Left cardiac atrium (tissue), 4 donors: ENCODE measurements around the gene CLIC5. TPM values are rescaled to one million over a fixed set of nuclear protein-coding genes. Genes with fewer than 3 reads are reported as not detected.

Experiments
- ATAC-seq, 2 donors: fragments of 200-7000 bp; cut with Tn5 transposase; one replicate each; pipeline ENCODE4 v1.9.1; 2020; ENCODE audit warnings: mild to moderate bottlenecking in 2 of 2, moderate library complexity in 2 of 2
- DNase-seq: peaks from one replicate; pipeline ENCODE4 v3.0.0-alpha.2; 2020
- intact Hi-C, 2 donors: fragments of 100-400 bp; cut with DNase I; formaldehyde crosslinking; loops; one replicate each; pipeline versions ENCODE4 v1.14.1 to v1.15.1; 2022 to 2023
- total RNA-seq, 2 donors: library from RNA; stranded (reverse); fragmentation: NEBNext Ultra II Directional; extraction: Animal tissue kit (Norgen Biotek cat#: 25700); gene quantifications; one replicate each; pipeline ENCODE4 v1.2.1, GENCODE V29; 2021
- donor health status: DM: no; HTN: yes; CAD: no.
- donor health status: DM: no; HTN: yes; CAD: no; lungs with severe emphysema.
- donor health status: DM: yes; HTN: yes; CAD: no.
- donor health status: Dilated cardiomyopathy.

CLIC5 gene
- total RNA-seq, 2 donors from 2014 or later, result 92.1 to 109 TPM

DNA sequence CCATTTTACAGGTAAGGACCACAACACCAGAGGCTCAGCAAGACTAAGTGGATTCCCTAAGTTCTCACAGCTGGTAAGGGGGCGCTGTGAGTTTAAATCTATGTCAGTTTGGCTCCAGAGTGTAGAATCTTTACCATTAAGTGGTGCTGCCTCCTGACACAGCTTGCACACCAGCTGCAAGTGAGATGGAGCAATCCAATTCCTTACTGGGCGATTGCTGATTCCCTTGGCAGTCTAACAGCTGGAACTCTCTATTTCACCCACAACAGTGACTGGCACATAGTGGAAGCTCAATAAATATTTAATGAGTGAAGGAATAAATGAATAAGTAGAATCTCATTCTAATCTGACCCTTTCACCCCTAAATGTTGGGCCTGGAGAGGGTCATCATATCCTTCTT is 176.7 kb downstream of the CLIC5 start:
- ATAC-seq, result no peak
- no peak for DNase-seq
- intact Hi-C loops, result no loop called here

DNA sequence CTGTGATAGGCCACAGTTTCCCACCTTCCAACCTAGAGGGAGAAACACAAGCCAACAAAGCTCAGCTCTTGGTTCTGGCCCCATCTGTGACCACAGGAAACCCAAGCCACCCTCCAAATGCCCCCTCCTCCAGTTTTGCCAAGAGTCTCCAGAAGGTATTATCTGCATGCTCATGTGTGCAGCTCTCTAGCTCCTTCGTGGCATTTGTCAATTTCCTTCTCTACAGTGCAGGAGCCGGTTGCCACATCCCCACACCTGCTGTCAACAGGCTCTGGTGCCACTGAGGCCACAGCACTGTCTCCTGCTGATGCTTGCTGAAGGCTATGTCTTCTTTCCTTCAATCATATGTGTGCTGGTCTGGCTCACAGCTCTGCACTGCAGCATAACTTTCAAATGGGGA is 177.2 kb downstream of the CLIC5 start:
- no peak for DNase-seq
- ATAC-seq, result no peak
- intact Hi-C loops, result no loop called here

DNA sequence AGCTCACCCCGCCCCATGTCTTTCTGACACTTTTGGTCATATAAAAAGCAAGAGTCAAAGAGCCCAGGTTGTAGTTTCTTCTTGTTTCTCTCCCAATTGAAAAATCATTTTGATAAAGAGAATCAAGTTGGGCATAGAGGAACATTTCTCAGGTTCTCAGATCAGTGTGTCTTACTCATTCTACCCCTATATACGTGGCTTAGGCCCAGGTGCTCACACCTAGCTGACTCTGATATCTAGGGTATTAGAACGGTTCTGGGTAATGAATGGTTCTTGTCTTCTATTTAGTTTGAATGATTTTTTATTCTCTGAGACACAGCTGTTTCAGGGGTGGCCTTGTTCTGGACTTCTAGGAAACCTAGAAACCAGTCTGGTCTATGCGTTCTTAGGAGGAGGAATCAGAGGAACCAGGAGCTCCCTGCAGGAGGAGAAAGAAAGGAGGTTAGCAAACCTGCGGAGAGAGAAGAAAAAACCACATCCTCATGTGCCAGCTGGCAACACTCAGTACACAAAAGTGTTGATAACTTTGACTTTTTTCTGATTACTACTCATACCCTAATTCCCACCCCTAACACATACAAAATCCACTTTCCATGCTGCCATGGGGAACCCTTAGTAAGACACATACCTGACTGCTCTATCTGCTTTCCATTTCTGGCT is 178.0 kb downstream of the CLIC5 start:
- ATAC-seq (no peak), DNase-seq (no peak)
- intact Hi-C loops, result no loop called here

DNA sequence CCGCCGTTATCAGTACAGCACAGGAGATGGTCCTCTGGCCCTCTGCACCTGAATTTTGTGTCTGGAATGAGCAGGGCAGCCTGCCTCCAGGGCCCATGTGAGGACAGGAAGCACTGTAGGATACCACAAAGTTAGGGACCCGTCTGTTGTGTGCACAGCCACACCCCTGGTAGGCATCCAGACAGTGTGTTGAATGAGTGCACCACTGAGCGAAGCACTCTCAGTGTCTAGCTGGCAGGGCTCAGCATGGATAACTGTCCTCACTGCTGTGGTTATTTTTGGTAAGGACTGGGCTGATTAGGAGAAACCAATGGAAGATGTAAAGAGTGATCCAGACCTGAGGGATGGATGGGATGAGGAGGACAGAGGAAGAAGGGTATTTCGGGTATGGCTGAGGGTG is 178.7 kb downstream of the CLIC5 start:
- DNase-seq (no peak), ATAC-seq (no peak)

DNA sequence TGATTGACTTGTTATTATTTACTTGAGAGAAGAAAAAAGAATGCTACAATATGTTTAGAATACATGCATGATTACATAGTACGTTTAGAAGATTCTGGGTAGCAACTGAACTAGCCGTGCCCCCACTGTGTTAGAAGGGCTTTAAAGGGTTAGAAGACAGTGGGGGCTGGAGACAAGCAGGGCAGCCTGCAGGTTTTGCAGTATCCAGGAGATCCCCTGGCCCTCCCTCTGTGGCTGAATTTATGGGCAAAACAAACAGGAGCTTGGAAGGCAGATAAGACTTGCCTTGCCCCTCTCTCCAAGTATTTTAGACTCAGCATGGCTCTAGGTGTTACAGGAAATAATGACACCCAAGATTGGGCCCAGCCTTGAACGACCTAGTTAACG is 179.2 kb downstream of the CLIC5 start:
- DNase-seq (no peak), ATAC-seq (no peak)
- intact Hi-C loops, result no loop called here

More for the DNA sequence above, 178.7 kb downstream of the CLIC5 start:
- intact Hi-C loops, result no loop called here

DNA sequence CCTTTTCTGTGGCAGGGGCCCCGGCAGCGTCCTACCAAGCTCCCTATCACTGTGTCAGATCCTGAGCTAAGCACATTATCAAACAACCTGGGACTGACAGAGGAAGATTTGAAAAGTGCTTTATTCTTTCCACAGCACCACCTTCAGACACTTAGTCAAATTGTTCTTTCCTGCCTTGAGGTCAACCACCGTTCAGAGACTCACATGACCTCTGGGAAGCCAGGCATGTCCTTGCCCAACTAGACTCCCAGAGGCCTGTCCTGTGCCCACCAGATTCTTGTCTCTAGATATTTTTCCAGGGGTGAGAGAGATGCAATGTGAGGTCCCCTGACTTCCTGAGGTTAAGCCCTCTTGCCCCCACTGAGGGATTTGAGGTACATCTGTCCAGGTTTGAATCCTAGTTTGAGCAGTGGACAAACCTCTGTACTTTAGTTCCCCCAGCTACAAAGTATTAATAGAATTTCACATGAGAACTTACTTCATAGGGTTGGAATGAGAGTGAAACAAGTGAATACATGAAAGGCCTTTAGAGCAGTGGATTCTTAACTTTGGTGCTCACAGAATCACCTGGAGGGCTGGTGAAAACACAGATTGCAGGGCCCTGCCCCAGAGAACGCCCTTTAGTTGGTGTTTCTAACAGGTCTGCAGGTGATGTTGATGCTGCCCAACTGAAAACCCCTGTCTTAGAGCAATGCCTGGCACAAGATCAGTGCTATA is 179.8 kb downstream of the CLIC5 start:
- ATAC-seq (no peak), DNase-seq (no peak)
- intact Hi-C loops, result no loop called here

DNA sequence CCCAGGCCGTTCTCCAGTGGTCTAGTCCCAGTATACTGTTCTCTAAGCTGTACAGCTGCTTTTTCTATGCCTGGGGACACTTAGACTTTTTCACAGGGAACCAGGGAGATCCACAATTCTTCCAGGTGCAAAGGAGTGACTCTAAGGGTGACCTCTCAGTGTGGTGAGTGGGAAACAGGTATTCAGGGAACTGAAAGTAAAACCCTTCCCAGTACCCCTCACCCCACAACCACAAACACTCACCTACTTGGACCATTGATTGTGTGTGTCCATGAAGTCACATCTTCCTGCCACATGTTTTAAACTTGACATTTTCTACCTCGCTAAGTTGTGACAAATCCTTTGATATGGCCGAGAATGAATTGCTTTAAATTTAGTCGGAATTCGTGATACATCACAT is 183.6 kb downstream of the CLIC5 start:
- no peak for DNase-seq
- no peak for ATAC-seq
- intact Hi-C loops, result no loop called here

Other genes starting within 250 kb of the CLIC5 start
- 10 to 100 TPM; 20.2 to 28.1 TPM for gene ENPP4, start 114.1 kb upstream of the CLIC5 start, total RNA-seq
- 1 to 10 TPM; 5.7 to 6.9 TPM for gene ENPP5, start 155.1 kb upstream of the CLIC5 start, total RNA-seq